A673 (cell line): Measurements from ENCODE around the gene IFFO2. TPM values are rescaled to one million over a fixed set of nuclear protein-coding genes. Genes with fewer than 3 reads are reported as not detected.
A peak's percentile ranks its signal among the peaks of the same experiment; 100 is the strongest.

Experiments
- BruUV-seq: library from RNA; stranded (reverse); fragments of 400-500 nt; replicated peaks from 2 replicates; lab custom pipeline; 2021; lab: Mats Ljungman, UMichigan
- CTCF ChIA-PET: fragments of 300-600 bp; sonication (Branson Sonifier 250); formaldehyde crosslinking; loops from one replicate; lab custom pipeline; 2022; ENCODE audit warnings: antibody characterized with exemption; lab: Charles Lee
- POLR2A ChIA-PET: fragments of 300-600 bp; sonication (Branson Sonifier 250); formaldehyde crosslinking; loops from one replicate; lab custom pipeline; 2022; ENCODE audit warnings: antibody characterized with exemption; ENCODE audit not compliant: low non-redundant PET; lab: Charles Lee
- DNase-seq: peaks from one replicate; pipeline ENCODE4 v3.0.0-alpha.2; 2015; ENCODE audit warnings: low spot score
- H3K27ac ChIP-seq: fragments of 200-600 bp; sonication (generic); 2 replicates; pipeline ENCODE4 v1.5.1; 2016; ENCODE audit warnings: mixed run types, low read depth, mild to moderate bottlenecking, mixed read lengths, antibody characterized with exemption, low read length; ENCODE audit not compliant: poor library complexity, severe bottlenecking
- H3K27me3 ChIP-seq: fragments of 200-600 bp; sonication (generic); replicated peaks from 2 replicates; pipeline ENCODE4 v1.6.1; 2017; ENCODE audit warnings: mixed run types, low read depth, mild to moderate bottlenecking, mixed read lengths, antibody characterized with exemption, low read length; ENCODE audit not compliant: insufficient read depth, poor library complexity
- H3K36me3 ChIP-seq: fragments of 200-600 bp; sonication (generic); 2 replicates; pipeline ENCODE4 v1.6.1; 2016; ENCODE audit warnings: mixed run types, mild to moderate bottlenecking, mixed read lengths, antibody characterized with exemption, low read length; ENCODE audit not compliant: insufficient read depth, poor library complexity, severe bottlenecking
- H3K4me1 ChIP-seq: fragments of 200-600 bp; sonication (generic); 2 replicates; pipeline ENCODE4 v1.6.1; 2017; ENCODE audit warnings: mixed run types, mild to moderate bottlenecking, mixed read lengths, antibody characterized with exemption, low read length; ENCODE audit not compliant: insufficient read depth, poor library complexity, severe bottlenecking
- H3K4me3 ChIP-seq: fragments of 200-600 bp; sonication (generic); 2 replicates; pipeline ENCODE4 v1.5.1; 2016; ENCODE audit warnings: low read depth, mixed run types, mild to moderate bottlenecking, mixed read lengths, low read length; ENCODE audit not compliant: poor library complexity, severe bottlenecking
- H3K9me3 ChIP-seq: fragments of 200-600 bp; sonication (generic); 2 replicates; pipeline ENCODE4 v1.6.1; 2016; ENCODE audit warnings: mixed run types, low read depth, mild to moderate bottlenecking, mixed read lengths, antibody characterized with exemption, low read length; ENCODE audit not compliant: poor library complexity, severe bottlenecking
- CTCF ChIP-seq: fragments of 300-800, 200-600 bp; sonication (generic); conservative IDR thresholded peaks from 2 replicates; pipeline ENCODE4 v1.5.1; 2017; ENCODE audit warnings: low read depth, mild to moderate bottlenecking, antibody characterized with exemption, low read length, moderate library complexity, mixed read lengths
- EZH2 ChIP-seq: fragments of 200-600 bp; sonication (generic); IDR thresholded peaks from 2 replicates; pipeline ENCODE4 v1.6.1; 2017; ENCODE audit warnings: borderline replicate concordance, low read depth, mild to moderate bottlenecking, mixed read lengths, antibody characterized with exemption, low read length; ENCODE audit not compliant: poor library complexity, severe bottlenecking
- intact Hi-C: fragments of 100-400 bp; cut with micrococcal nuclease; formaldehyde crosslinking; loops from one replicate; pipeline ENCODE4 v1.10.0; 2022; ENCODE audit not compliant: unreplicated experiment
- total RNA-seq: library from RNA; stranded (reverse); gene quantifications from 2 replicates; pipeline ENCODE4 v1.2.3, GENCODE V29; 2021

The IFFO2 gene
- total RNA-seq, 1 experiment from 2014 or later, result 13.3 TPM

GRCh38 chr1:18875796-18876128 lies 80.7 kb downstream of the IFFO2 start:
- Histone ChIP-seq H3K4me1 (peaks cover 9% of the 10 kb centered on the region), H3K27ac (no peak overlapping the region), H3K4me3 (no peak overlapping the region), H3K36me3 (no peaks in the 10 kb centered on the region), H3K9me3 (no peaks in the 10 kb centered on the region), H3K27me3 (no peaks in the 10 kb centered on the region)
- intact Hi-C loops, result loop anchor here (1.0 kb wide), 1 partner anchor 278 kb away; no protein-coding TSS in a partner anchor
- BruUV-seq, result no TSS peak
- ChIA-PET CTCF (interaction anchor here (0.5 to 2.1 kb wide), 7 partner anchors 9 to 320 kb away, joined by 3 to 14 read pairs (median 4); no protein-coding TSS in a partner anchor), POLR2A (interaction anchor here (0.7 kb wide), 1 partner anchor 284 kb away, joined by 4 read pairs; no protein-coding TSS in a partner anchor)
- no peak for DNase-seq
- TF ChIP-seq EZH2 (no peak), CTCF (no peak)

- peak; percentile 91 for DNase-seq
- intact Hi-C loops, result loop anchor here (1.0 kb wide), 1 partner anchor 278 kb away; no protein-coding TSS in a partner anchor
- BruUV-seq, result no TSS peak
Measured at GRCh38 chr1:18875107-18875795, 81.2 kb downstream of the IFFO2 start.

GRCh38 chr1:18874600-18874999 lies 81.9 kb downstream of the IFFO2 start:
- no peak overlapping the region for H3K4me3 ChIP-seq
- no peaks in the 10 kb centered on the region for H3K27me3 ChIP-seq
- intact Hi-C loops, result no loop called here
- no peak for TF ChIP-seq EZH2
- no peak for TF ChIP-seq CTCF
- H3K27ac ChIP-seq, result no peak overlapping the region
- no TSS peak for BruUV-seq
- H3K9me3 ChIP-seq, result no peaks in the 10 kb centered on the region
- H3K4me1 ChIP-seq, result peaks cover under 1% of the 10 kb centered on the region
- no peaks in the 10 kb centered on the region for H3K36me3 ChIP-seq
- DNase-seq, result no peak
- ChIA-PET CTCF (interaction anchor here (0.7 to 2.1 kb wide), 5 partner anchors 10 to 318 kb away, joined by 3 to 14 read pairs (median 9); no protein-coding TSS in a partner anchor), POLR2A (no interaction called here)

More at GRCh38 chr1:18875107-18875795, 81.2 kb downstream of the IFFO2 start:
- H3K27ac ChIP-seq, result no peak overlapping the region
- H3K27me3 ChIP-seq, result no peaks in the 10 kb centered on the region
- H3K4me3 ChIP-seq, result no peak overlapping the region
- peak; percentile 95 for TF ChIP-seq CTCF
- TF ChIP-seq EZH2, result no peak
- H3K9me3 ChIP-seq, result no peaks in the 10 kb centered on the region
- peaks cover 7% of the 10 kb centered on the region for H3K4me1 ChIP-seq
- CTCF ChIA-PET, result interaction anchor here (0.5 to 2.1 kb wide), 9 partner anchors 9 to 319 kb away, joined by 3 to 14 read pairs (median 4); no protein-coding TSS in a partner anchor
- H3K36me3 ChIP-seq, result no peaks in the 10 kb centered on the region
- POLR2A ChIA-PET, result interaction anchor here (0.7 kb wide), 1 partner anchor 284 kb away, joined by 4 read pairs; no protein-coding TSS in a partner anchor
